HepG2 (cell line): ENCODE measurements around the gene SHLD1. TPM values are rescaled to one million over a fixed set of nuclear protein-coding genes. Genes with fewer than 3 reads are reported as not detected.
A peak's percentile ranks its signal among the peaks of the same experiment; 100 is the strongest.

Experiments used
- ATAC-seq: fragments of 200-7000 bp; cut with Tn5 transposase; 3 replicates; pipeline ENCODE4 v1.9.1; 2020; ENCODE audit warnings: mild to moderate bottlenecking, moderate library complexity
- BruUV-seq: library from RNA; stranded (reverse); fragments of 400-500 nt; replicated peaks from 2 replicates; lab custom pipeline; 2021; lab: Mats Ljungman, UMichigan
- CTCF ChIA-PET: fragments of 300-600 bp; formaldehyde crosslinking; extraction: SDS; loops from one replicate; lab custom pipeline; 2021; ENCODE audit warnings: low total read pairs, inconsistent platforms, low intra/inter-chr PET ratio; lab: Yijun Ruan, JAX
- POLR2A ChIA-PET: fragments of 350-600 bp; sonication (Branson Sonifier 250); formaldehyde crosslinking; loops from one replicate; lab custom pipeline; 2020; ENCODE audit warnings: antibody characterized with exemption, inconsistent platforms; lab: Yijun Ruan, JAX
- DNase-seq: peaks from one replicate; pipeline ENCODE4 v3.0.0-alpha.2; 2015; ENCODE audit warnings: low spot score
- FAIRE-seq: peaks from 3 replicates; lab custom pipeline; 2011; peaks lifted over from hg19 to GRCh38; lab: Jason Lieb, UNC
- H2AFZ ChIP-seq: one replicate; pipeline ENCODE4 v1.6.1; 2011; ENCODE audit warnings: low read length, inconsistent platforms
- H3K27ac ChIP-seq: fragments of 300-600 bp; 3 replicates; pipeline ENCODE4 v1.8.0; 2011; ENCODE audit warnings: mixed run types, mild to moderate bottlenecking, mixed read lengths, low read length, inconsistent platforms; ENCODE audit not compliant: insufficient read depth; ENCODE audit errors: extremely low read length
- H3K27me3 ChIP-seq, 2 experiments: fragments of 200-600 bp in 1 of 2; 2 replicates in 1 of 2; 3 replicates in 1 of 2; pipeline versions ENCODE4 v1.6.0 to v1.8.0; 2011; ENCODE audit warnings: low read length in 2 of 2, mild to moderate bottlenecking in 2 of 2, moderate library complexity in 2 of 2, inconsistent platforms in 1 of 2; ENCODE audit not compliant: insufficient read depth in 2 of 2, control insufficient read depth in 1 of 2
- H3K36me3 ChIP-seq, 2 experiments: fragments of 200-600 bp in 1 of 2; replicated peaks in 1 of 2; 2 replicates in 1 of 2; 3 replicates in 1 of 2; pipeline versions ENCODE4 v1.5.1 to v1.8.0; 2011; ENCODE audit warnings: low read length in 2 of 2, inconsistent platforms in 1 of 2; ENCODE audit not compliant: insufficient read depth in 2 of 2, control insufficient read depth in 1 of 2
- H3K4me1 ChIP-seq: 2 replicates; pipeline ENCODE4 v1.5.1; 2012; ENCODE audit warnings: low read length, inconsistent platforms; ENCODE audit not compliant: insufficient read depth
- H3K4me2 ChIP-seq: 2 replicates; pipeline ENCODE4 v1.6.0; 2011; ENCODE audit warnings: low read depth, low read length, inconsistent platforms
- H3K4me3 ChIP-seq, 3 experiments: fragments of 200-600 bp in 1 of 3; sonication (generic), shearing (Covaris generic) in 1 of 3; replicated peaks in 1 of 3; 2 replicates each; pipeline ENCODE4 v1.5.1; 2011 to 2016; ENCODE audit warnings: low read length in 3 of 3, inconsistent platforms in 2 of 3, low read depth in 2 of 3, mild to moderate bottlenecking in 2 of 3, control low read depth in 1 of 3, mixed read lengths in 1 of 3; ENCODE audit not compliant: insufficient read depth in 1 of 3
- H3K79me2 ChIP-seq: one replicate; pipeline ENCODE4 v1.6.1; 2011; ENCODE audit warnings: low read length, inconsistent platforms; ENCODE audit not compliant: insufficient read depth
- H3K9ac ChIP-seq: 2 replicates; pipeline ENCODE4 v1.6.0; 2011; ENCODE audit warnings: mild to moderate bottlenecking, low read depth, low read length, inconsistent platforms; ENCODE audit not compliant: insufficient read depth
- H3K9me3 ChIP-seq: 2 replicates; pipeline ENCODE4 v1.5.1; 2012; ENCODE audit warnings: mild to moderate bottlenecking, low read length
- H4K20me1 ChIP-seq: 2 replicates; pipeline ENCODE4 v1.6.0; 2011; ENCODE audit warnings: inconsistent platforms, mild to moderate bottlenecking, low read length, moderate library complexity; ENCODE audit not compliant: insufficient read depth
- HMGXB3 ChIP-seq: sonication (generic); formaldehyde crosslinking; IDR thresholded peaks from 2 replicates; pipeline ENCODE4 v1.4.0; 2020; ENCODE audit warnings: missing genetic modification reagents, borderline replicate concordance
- KLF12 ChIP-seq: sonication (generic); formaldehyde crosslinking; IDR thresholded peaks from 2 replicates; pipeline ENCODE4 v1.4.0; 2020; ENCODE audit warnings: missing genetic modification reagents, borderline replicate concordance
- SMC3 ChIP-seq: IDR thresholded peaks from 2 replicates; pipeline ENCODE4 v1.6.1; 2011; ENCODE audit warnings: low read length, improper control_type of control experiment
- ZNF124 ChIP-seq: sonication (generic); formaldehyde crosslinking; IDR thresholded peaks from 2 replicates; pipeline ENCODE4 v1.4.0; 2020; ENCODE audit warnings: missing genetic modification reagents
- WGBS: methylation state at CpG from one replicate; pipeline ENCODE4 v1.1.6; 2017; ENCODE audit warnings: low lambda C conversion rate; 5-methylcytosine and 5-hydroxymethylcytosine counted together
- in situ Hi-C: cut with HindIII; loops from 2 replicates; pipeline ENCODE4 v1.10.0; 2017; ENCODE audit warnings: low pct_unique_long_range_greater_than_20kb; ENCODE audit not compliant: extremely low pct_ligation_motif_present
- intact Hi-C: fragments of 100-400 bp; cut with micrococcal nuclease; formaldehyde crosslinking; loops from one replicate; pipeline ENCODE4 v1.10.0; 2022; ENCODE audit not compliant: unreplicated experiment
- polyA plus RNA-seq, 8 experiments: library from polyadenylated mRNA; depleted of rRNA in 3 of 8; stranded (reverse) in 7 of 8; unstranded in 1 of 8; fragments of >200 nt; fragmentation: Illumina TruSeq in 4 of 8; extraction: Trizol in 4 of 8; gene quantifications; 2 replicates each; pipeline versions ENCODE4 v1.2.1 to v1.2.3, GENCODE V29; 2011 to 2016; ENCODE audit warnings: low read depth in 4 of 8, missing spikeins in 1 of 8, mixed read lengths in 1 of 8; ENCODE audit not compliant: insufficient read depth in 1 of 8
- total RNA-seq, 5 experiments: library from RNA; depleted of rRNA; stranded (reverse); fragments of >200 nt; fragmentation: Illumina TruSeq; extraction: Trizol; gene quantifications; 2 replicates each; pipeline ENCODE4 v1.2.3, GENCODE V29; 2016; ENCODE audit warnings: low read depth in 1 of 5

The SHLD1 gene
- total and polyA plus RNA-seq, 2 of the 13 experiments (the other 11 are each of a cell fraction or from before 2014, with no cell fraction given) = 8.9 to 10.0 TPM

- intact Hi-C loops (loop anchor here (5.0 to 10.0 kb wide), 2 partner anchors 35 to 288 kb away; partner anchors contain the start of gene SHLD1), in situ Hi-C loops (loop anchor here (5.0 kb wide), 1 partner anchor 220 kb away; no protein-coding TSS in a partner anchor)
- H3K27ac ChIP-seq = no peak overlapping the region
- peaks cover 44% of the 10 kb centered on the region for H3K4me1 ChIP-seq
- H3K4me3 ChIP-seq = no peak overlapping the region
- no peak overlapping the region for H3K9ac ChIP-seq
- H3K36me3 ChIP-seq = peaks cover 0 to 5% of the 10 kb centered on the region in 2 experiments; a peak in 2 of 5 replicates
- H2AFZ ChIP-seq = no peak overlapping the region
- no peak for DNase-seq
- no peaks in the 10 kb centered on the region for H3K79me2 ChIP-seq
- H3K4me2 ChIP-seq = no peak overlapping the region
- BruUV-seq = no TSS peak
- POLR2A ChIA-PET = interaction anchor here (0.9 to 1.0 kb wide), 2 partner anchors 17 to 37 kb away, joined by 4 to 5 read pairs; partner anchors contain the start of gene SHLD1
- 0 out of 2 replicates have a peak, but pooled peaks have one; percentile 40 for TF ChIP-seq HMGXB3 (CRISPR knock-in tag)
- TF ChIP-seq SMC3 = peak; percentile 33
- TF ChIP-seq ZNF124 (CRISPR knock-in tag) = no peak
- TF ChIP-seq KLF12 (CRISPR knock-in tag) = peak; percentile 12; the same call in 1 of the 2 replicates
- FAIRE-seq = no peak
- WGBS = 97% methylated on average over 2 of the region's 2 CpGs
- no peaks in the 10 kb centered on the region for H4K20me1 ChIP-seq
- ATAC-seq = no peak
- CTCF ChIA-PET = interaction anchor here (1.5 to 3.6 kb wide), 5 partner anchors 147 to 290 kb away, joined by 5 to 58 read pairs (median 49); no protein-coding TSS in a partner anchor
- H3K27me3 ChIP-seq = no peaks in the 10 kb centered on the region
- H3K9me3 ChIP-seq = no peaks in the 10 kb centered on the region
These were observed 37.0 kb downstream of the SHLD1 start for GRCh38 chr20:5786930-5787795.
